KBM-7 (cell line): ENCODE results near the gene HNRNPA3.

ENCODE experiments used
- DNase-seq: peaks from one replicate; pipeline ENCODE4 v3.0.0-alpha.2; 2015
- in situ Hi-C: fragments of 300-500 bp; cut with MboI; formaldehyde crosslinking; loops from 2 replicates; pipeline ENCODE4 v1.14.3; 2020; ENCODE audit warnings: low sequenced_read_pairs, low pct_unique_long_range_greater_than_20kb, mixed read lengths

HNRNPA3 gene

GRCh38 chr2:177247693-177248262 lies 35.2 kb downstream of the HNRNPA3 start:
- in situ Hi-C loops: no loop called here
- no peak for DNase-seq

- no peak for DNase-seq
- in situ Hi-C loops: no loop called here
Measured at GRCh38 chr2:177249038-177249437, 36.4 kb downstream of the HNRNPA3 start.

GRCh38 chr2:177250461-177250860 lies 37.9 kb downstream of the HNRNPA3 start:
- DNase-seq: no peak
- in situ Hi-C loops: no loop called here

DNA sequence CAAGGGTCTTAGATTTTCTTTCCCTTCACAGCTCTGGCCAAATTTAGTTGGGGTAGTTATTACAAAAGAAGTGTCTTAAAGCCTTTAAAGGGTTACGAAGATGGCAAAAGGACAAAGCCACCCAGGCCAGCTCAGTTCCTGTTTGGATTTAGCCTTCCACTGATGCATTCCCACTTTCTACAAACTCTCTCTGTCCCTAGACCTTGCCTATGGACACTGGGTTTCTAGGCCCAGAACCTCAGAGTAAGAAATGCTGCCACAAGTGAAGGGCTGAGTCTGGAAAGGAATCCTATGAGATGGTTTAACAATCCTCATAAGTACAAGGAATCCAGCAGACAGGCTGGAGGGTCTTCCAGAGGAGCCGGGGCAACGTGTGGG lies 38.6 kb downstream of the HNRNPA3 start:
- DNase-seq: no peak
- in situ Hi-C loops: no loop called here

GRCh38 chr2:177252808-177253531 lies 40.4 kb downstream of the HNRNPA3 start:
- in situ Hi-C loops: no loop called here
- DNase-seq: peak; percentile 25

GRCh38 chr2:177253704-177254103 lies 41.1 kb downstream of the HNRNPA3 start:
- DNase-seq: no peak
- in situ Hi-C loops: no loop called here

- in situ Hi-C loops: no loop called here
- DNase-seq: peak; percentile 52
Measured at GRCh38 chr2:177254433-177255226, 42.0 kb downstream of the HNRNPA3 start.

GRCh38 chr2:177255227-177255601 lies 42.6 kb downstream of the HNRNPA3 start:
- in situ Hi-C loops: no loop called here
- no peak for DNase-seq

DNA sequence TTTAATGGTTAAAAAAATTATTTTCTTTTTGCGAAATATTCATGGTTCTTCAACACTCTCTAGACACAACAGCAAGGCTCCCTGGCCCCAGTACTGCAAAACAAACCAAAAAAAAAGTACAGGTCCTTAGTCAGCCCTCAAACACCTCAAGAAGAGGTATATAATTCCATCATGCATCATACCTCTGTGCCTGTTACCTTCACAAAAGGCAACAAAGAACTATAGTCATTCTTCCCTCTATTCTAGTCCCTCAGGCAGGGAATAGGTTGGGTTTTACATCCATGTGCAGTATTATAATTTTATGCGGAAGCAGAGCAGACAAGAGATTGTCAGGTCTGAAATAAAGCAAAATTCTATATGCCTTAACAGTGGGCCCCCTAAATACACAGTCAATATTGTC lies 43.4 kb downstream of the HNRNPA3 start:
- DNase-seq: no peak
- in situ Hi-C loops: no loop called here

- in situ Hi-C loops: no loop called here
Measured at GRCh38 chr2:177256695-177257094, 44.1 kb downstream of the HNRNPA3 start.

DNA sequence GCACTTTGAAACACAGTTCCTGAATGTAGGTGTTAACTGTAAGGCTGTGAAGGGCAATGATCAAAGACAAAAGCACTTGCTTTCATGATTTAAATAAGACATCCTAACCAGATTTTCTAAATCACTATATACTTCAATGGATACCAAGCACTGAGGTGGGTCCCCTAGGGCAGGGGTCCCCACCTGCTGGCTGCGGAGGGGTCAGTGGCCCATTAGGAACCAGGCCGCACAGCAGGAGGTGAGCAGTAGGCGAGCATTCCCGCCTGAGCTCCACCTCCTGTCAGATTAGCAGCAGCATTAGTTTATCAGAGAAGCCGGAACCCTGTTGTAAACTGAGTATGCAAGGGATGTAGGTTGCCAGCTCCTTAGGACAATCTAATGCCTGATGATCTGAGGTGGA lies 44.9 kb downstream of the HNRNPA3 start:
- in situ Hi-C loops: no loop called here
- DNase-seq: no peak

More at GRCh38 chr2:177256695-177257094, 44.1 kb downstream of the HNRNPA3 start:
- DNase-seq: no peak

- in situ Hi-C loops: no loop called here
- no peak for DNase-seq
Measured at GRCh38 chr2:177258059-177258458, 45.5 kb downstream of the HNRNPA3 start.

GRCh38 chr2:177260379-177260778 lies 47.8 kb downstream of the HNRNPA3 start:
- DNase-seq: no peak
- in situ Hi-C loops: no loop called here

DNA sequence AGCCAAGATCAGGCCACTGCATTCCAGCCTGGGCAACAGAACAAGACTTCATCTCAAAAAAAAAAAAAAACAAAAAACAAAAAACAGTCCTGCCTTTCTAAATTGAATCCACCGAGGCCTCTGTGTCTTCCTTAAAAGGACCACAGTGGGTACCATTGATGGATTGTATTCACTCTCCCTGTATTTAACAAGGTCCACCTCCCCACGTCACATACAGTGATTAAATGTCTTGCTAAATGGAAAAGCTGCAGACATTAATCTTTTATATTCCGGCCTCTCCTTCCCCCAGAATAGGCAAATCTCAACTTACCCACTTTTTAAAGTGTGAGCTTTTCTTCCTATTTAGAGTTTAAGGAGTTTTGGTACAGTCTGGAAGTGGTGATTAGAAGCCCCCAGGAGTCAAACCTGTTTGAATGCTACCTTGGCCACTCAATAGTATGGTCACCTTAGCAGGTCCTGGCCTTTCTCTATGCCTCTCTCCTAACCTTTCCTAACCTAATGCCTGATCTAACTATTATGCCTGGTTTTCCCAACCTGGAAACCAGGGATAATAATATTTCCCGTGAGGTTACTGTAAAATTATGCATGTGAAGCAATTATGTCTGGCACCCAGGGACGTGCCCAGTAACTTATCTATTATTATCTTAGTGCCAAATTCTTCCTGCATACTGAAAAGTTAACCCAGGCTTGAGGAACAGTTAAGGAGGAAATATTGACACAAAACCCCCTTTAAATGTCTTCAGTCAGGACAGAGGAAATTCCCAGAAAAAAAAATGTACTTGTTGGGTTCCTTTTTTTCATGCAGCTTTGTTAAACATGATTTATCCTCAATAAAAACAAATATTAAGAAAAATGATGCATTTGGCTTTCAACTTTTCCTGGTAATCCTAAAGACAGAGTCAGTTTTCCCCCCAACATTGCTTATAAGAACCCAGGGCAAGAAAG lies 48.8 kb downstream of the HNRNPA3 start:
- in situ Hi-C loops: no loop called here

DNA sequence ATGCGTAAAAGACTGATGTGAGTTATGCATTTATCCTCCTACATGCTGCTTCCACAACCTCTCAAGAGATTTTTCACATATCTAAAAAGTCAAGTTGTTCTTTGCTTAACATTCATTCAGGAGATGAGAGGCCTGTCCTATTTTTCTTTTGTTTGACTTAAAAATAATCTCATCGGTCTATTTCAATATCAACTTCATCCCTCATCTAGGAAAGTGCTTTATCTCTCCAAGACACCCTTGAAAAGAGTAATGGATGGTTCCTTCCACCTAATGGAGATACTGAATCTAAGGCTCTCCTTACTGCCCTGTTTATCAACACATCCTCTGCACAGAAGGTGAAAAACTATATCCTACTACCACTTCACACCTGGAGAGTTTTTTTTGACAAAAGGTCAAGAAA lies 49.5 kb downstream of the HNRNPA3 start:
- no peak for DNase-seq
- in situ Hi-C loops: no loop called here

More for the DNA sequence above, 48.8 kb downstream of the HNRNPA3 start:
- no peak for DNase-seq

GRCh38 chr2:177262958-177263450 lies 50.4 kb downstream of the HNRNPA3 start:
- in situ Hi-C loops: no loop called here
- no peak for DNase-seq

GRCh38 chr2:177263451-177264208 lies 51.0 kb downstream of the HNRNPA3 start:
- in situ Hi-C loops: no loop called here
- peak; percentile 96 for DNase-seq

DNA sequence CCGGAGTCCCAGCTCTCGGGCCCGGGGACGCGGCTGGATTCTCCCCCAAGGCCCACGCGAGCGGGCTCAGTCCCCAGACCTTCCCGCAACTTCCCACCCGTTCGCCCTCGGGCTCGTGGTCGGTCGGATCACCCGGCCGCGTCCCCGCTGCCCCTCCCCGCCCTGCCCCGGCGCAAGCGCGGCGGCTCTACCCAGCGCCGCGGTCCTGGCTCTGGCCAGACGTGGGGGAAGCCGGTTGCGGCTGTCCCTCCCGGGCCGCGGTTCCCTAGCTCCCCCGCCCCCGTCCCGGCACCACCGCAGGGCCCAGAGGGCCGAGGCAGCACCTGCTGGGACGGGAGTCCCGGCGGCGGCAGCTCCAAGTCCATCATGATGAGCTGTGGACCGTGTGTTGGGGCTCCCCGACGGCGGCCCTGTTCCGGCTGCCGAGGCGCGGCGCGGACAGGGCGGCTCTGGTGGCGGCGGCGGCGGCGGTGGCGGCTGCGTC lies 51.7 kb downstream of the HNRNPA3 start:
- no peak for DNase-seq
- in situ Hi-C loops: no loop called here
